ENCODE measurements around the gene STK11IP.
"Not testable (repeated sequence)": the region's sequence is repeated elsewhere in the genome, so short reads cannot be mapped to it uniquely, and the experiment has no call there.

The STK11IP gene

GRCh38 chr2:219648963-219649362 is 51.3 kb downstream of the STK11IP start:
- no peak for DNase-seq (ENCODE audit: low read depth in 1 of 2, low spot score in 1 of 2)
- Histone ChIP-seq H3K27ac (replicated peaks) (no peak overlapping the region), H3K27me3 (ENCODE audit: insufficient read depth, poor library complexity, severe bottlenecking) (peaks cover 6% of the 10 kb centered on the region), H3K4me3 (replicated peaks; ENCODE audit: insufficient read depth, low read length) (no peak overlapping the region)
- TF ChIP-seq CTCF (IDR thresholded peaks at IDR 0.05; ENCODE audit: insufficient read depth, low read length) (no peak), SPI1 (IDR thresholded peaks at IDR 0.05; ENCODE audit: borderline replicate concordance, low read depth) (no peak), POLR2AphosphoS5 (IDR thresholded peaks at IDR 0.05; ENCODE audit: low read depth) (no peak), REST (IDR thresholded peaks at IDR 0.05; ENCODE audit: insufficient replicate concordance, low read depth) (no peak), GABPA (IDR thresholded peaks at IDR 0.05; ENCODE audit: low read depth) (no peak)

GRCh38 chr2:219650426-219651248 is 53.0 kb downstream of the STK11IP start:
- H3K27me3 ChIP-seq (ENCODE audit: insufficient read depth, poor library complexity, severe bottlenecking) = peaks cover 6% of the 10 kb centered on the region
- TF ChIP-seq SPI1 (IDR thresholded peaks at IDR 0.05; ENCODE audit: borderline replicate concordance, low read depth) = no peak
- TF ChIP-seq GABPA (IDR thresholded peaks at IDR 0.05; ENCODE audit: low read depth) = no peak
- no peak for TF ChIP-seq REST (IDR thresholded peaks at IDR 0.05; ENCODE audit: insufficient replicate concordance, low read depth)
- TF ChIP-seq CTCF (IDR thresholded peaks at IDR 0.05; ENCODE audit: insufficient read depth, low read length) = no peak
- no peak for DNase-seq (ENCODE audit: low read depth in 1 of 2, low spot score in 1 of 2)
- H3K27ac ChIP-seq (replicated peaks) = no peak overlapping the region
- H3K4me3 ChIP-seq (replicated peaks; ENCODE audit: insufficient read depth, low read length) = no peak overlapping the region

GRCh38 chr2:219651656-219652055 is 54.0 kb downstream of the STK11IP start:
- H3K27me3 ChIP-seq (ENCODE audit: insufficient read depth, poor library complexity, severe bottlenecking); DNase-seq (ENCODE audit: low read depth in 1 of 2, low spot score in 1 of 2); H3K4me3 ChIP-seq (replicated peaks; ENCODE audit: insufficient read depth, low read length); H3K27ac ChIP-seq (replicated peaks): not testable (repeated sequence)

GRCh38 chr2:219656526-219656925 is 58.9 kb downstream of the STK11IP start:
- Histone ChIP-seq H3K27ac (replicated peaks) (no peak overlapping the region), H3K4me3 (replicated peaks; ENCODE audit: insufficient read depth, low read length) (no peak overlapping the region), H3K27me3 (ENCODE audit: insufficient read depth, poor library complexity, severe bottlenecking) (peaks cover 17% of the 10 kb centered on the region)
- TF ChIP-seq CTCF (IDR thresholded peaks at IDR 0.05; ENCODE audit: insufficient read depth, low read length) (no peak), GABPA (IDR thresholded peaks at IDR 0.05; ENCODE audit: low read depth) (no peak), POLR2AphosphoS5 (IDR thresholded peaks at IDR 0.05; ENCODE audit: low read depth) (no peak), REST (IDR thresholded peaks at IDR 0.05; ENCODE audit: insufficient replicate concordance, low read depth) (no peak), SPI1 (IDR thresholded peaks at IDR 0.05; ENCODE audit: borderline replicate concordance, low read depth) (no peak)
- no peak for DNase-seq (ENCODE audit: low read depth in 1 of 2, low spot score in 1 of 2)
